GM12878 (cell line): ENCODE results near the gene AOPEP. TPM values are rescaled to one million over a fixed set of nuclear protein-coding genes. Genes with fewer than 3 reads are reported as not detected.

Experiments
- ATAC-seq: fragments of 200-7000 bp; cut with Tn5 transposase; 3 replicates; pipeline ENCODE4 v1.9.1; 2020; ENCODE audit warnings: mild to moderate bottlenecking, moderate library complexity
- BruUV-seq: library from RNA; stranded (reverse); fragments of 400-500 nt; replicated peaks from 2 replicates; lab custom pipeline; 2021; lab: Mats Ljungman, UMichigan
- CTCF ChIA-PET: fragments of 300-600 bp; sonication (Branson Sonifier 250); formaldehyde crosslinking; extraction: SDS; loops from one replicate; lab custom pipeline; 2021; ENCODE audit warnings: inconsistent platforms; lab: Yijun Ruan, JAX
- POLR2A ChIA-PET: fragments of 350-600 bp; formaldehyde crosslinking; extraction: SDS; loops from one replicate; lab custom pipeline; 2021; ENCODE audit warnings: inconsistent platforms; lab: Charles Lee
- RAD21 ChIA-PET: fragments of 300-600 bp; sonication (Branson Sonifier 250); formaldehyde crosslinking; loops from one replicate; lab custom pipeline; 2023; ENCODE audit warnings: antibody characterized with exemption; ENCODE audit not compliant: unreplicated experiment; lab: Charles Lee
- SMC1A ChIA-PET: fragments of 300-600 bp; sonication (Branson Sonifier 250); formaldehyde crosslinking; loops from one replicate; lab custom pipeline; 2023; ENCODE audit not compliant: unreplicated experiment, uncharacterized antibody; lab: Charles Lee
- DNase-seq: peaks from one replicate; pipeline ENCODE4 v3.0.0-alpha.2; 2011; ENCODE audit warnings: low read depth, low spot score
- FAIRE-seq: peaks from 3 replicates; lab custom pipeline; 2011; peaks lifted over from hg19 to GRCh38; lab: Jason Lieb, UNC
- H2AFZ ChIP-seq: 2 replicates; pipeline ENCODE4 v1.6.0; 2011; ENCODE audit warnings: low read depth, low read length, control low read depth; ENCODE audit not compliant: control insufficient read depth
- H3K27ac ChIP-seq: 2 replicates; pipeline ENCODE4 v1.5.1; 2011; ENCODE audit warnings: control low read depth; ENCODE audit not compliant: control insufficient read depth, insufficient read depth
- H3K27me3 ChIP-seq, 2 experiments: replicated peaks in 1 of 2; 2 replicates each; pipeline versions ENCODE4 v1.6.0 to v1.6.1; 2011; ENCODE audit warnings: low read length in 1 of 2; ENCODE audit not compliant: control insufficient read depth in 2 of 2, insufficient read depth in 2 of 2
- H3K36me3 ChIP-seq, 2 experiments: 2 replicates each; pipeline ENCODE4 v1.5.1; 2011; ENCODE audit warnings: low read length in 1 of 2; ENCODE audit not compliant: control insufficient read depth in 2 of 2, insufficient read depth in 2 of 2
- H3K4me1 ChIP-seq: 2 replicates; pipeline ENCODE4 v1.6.1; 2011; ENCODE audit warnings: mild to moderate bottlenecking, low read length, moderate library complexity, mixed read lengths; ENCODE audit not compliant: control insufficient read depth, insufficient read depth
- H3K4me2 ChIP-seq: 2 replicates; pipeline ENCODE4 v1.6.0; 2011; ENCODE audit warnings: control low read depth; ENCODE audit not compliant: control insufficient read depth, insufficient read depth
- H3K4me3 ChIP-seq: fragments of 200-600 bp; sonication (generic); 2 replicates; pipeline ENCODE4 v1.5.1; 2016
- H3K79me2 ChIP-seq: 2 replicates; pipeline ENCODE4 v1.6.0; 2011; ENCODE audit warnings: low read length; ENCODE audit not compliant: control insufficient read depth, insufficient read depth
- H3K9ac ChIP-seq: 2 replicates; pipeline ENCODE4 v1.8.0; 2011; ENCODE audit warnings: low read length, control low read depth, mixed read lengths; ENCODE audit not compliant: control insufficient read depth, insufficient read depth
- H3K9me3 ChIP-seq: replicated peaks from 3 replicates; pipeline ENCODE4 v1.5.1; 2011; ENCODE audit warnings: mild to moderate bottlenecking, low read length; ENCODE audit not compliant: control insufficient read depth, insufficient read depth
- H4K20me1 ChIP-seq: 2 replicates; pipeline ENCODE4 v1.6.0; 2011; ENCODE audit not compliant: control insufficient read depth, insufficient read depth
- CREB1 ChIP-seq: IDR thresholded peaks from 2 replicates; pipeline ENCODE4 v1.6.1; 2012; ENCODE audit warnings: low read depth, mild to moderate bottlenecking, inconsistent platforms
- ELK1 ChIP-seq: IDR thresholded peaks from 2 replicates; pipeline ENCODE4 v1.6.1; 2012; ENCODE audit warnings: low read depth, low read length, improper control_type of control experiment
- MXI1 ChIP-seq: fragments of 150-350 bp; IDR thresholded peaks from 2 replicates; pipeline ENCODE4 v1.6.1; 2011; ENCODE audit warnings: low read depth, mild to moderate bottlenecking, inconsistent platforms, low read length, improper control_type of control experiment
- NFIC ChIP-seq: IDR thresholded peaks from 2 replicates; pipeline ENCODE4 v1.6.1; 2012; ENCODE audit warnings: low read depth, mild to moderate bottlenecking, inconsistent platforms, low read length, moderate library complexity
- PML ChIP-seq: IDR thresholded peaks from 2 replicates; pipeline ENCODE4 v1.6.1; 2012; ENCODE audit warnings: low read length, inconsistent platforms
- RB1 ChIP-seq: fragments of 450-650 bp; formaldehyde crosslinking; IDR thresholded peaks from 2 replicates; pipeline ENCODE4 v1.6.1; 2017; ENCODE audit warnings: mild to moderate bottlenecking, borderline replicate concordance
- TCF7 ChIP-seq: IDR thresholded peaks from 2 replicates; pipeline ENCODE4 v1.6.1; 2014; ENCODE audit warnings: antibody characterized with exemption, borderline replicate concordance
- ZNF24 ChIP-seq: fragments of 450-650 bp; IDR thresholded peaks from 2 replicates; pipeline ENCODE4 v1.6.1; 2017; ENCODE audit warnings: antibody characterized with exemption, mild to moderate bottlenecking
- ZSCAN29 ChIP-seq: fragments of 450-650 bp; IDR thresholded peaks from 2 replicates; pipeline ENCODE4 v1.6.1; 2017; ENCODE audit warnings: mild to moderate bottlenecking, moderate library complexity
- WGBS: methylation state at CpG from one replicate; pipeline ENCODE4 v1.1.6; 2016; ENCODE audit warnings: low lambda C conversion rate; ENCODE audit not compliant: insufficient replicate concordance, insufficient coverage; ENCODE audit errors: missing lambda C conversion rate; 5-methylcytosine and 5-hydroxymethylcytosine counted together
- in situ Hi-C: fragments of 300-500 bp; cut with MboI; formaldehyde crosslinking; loops from 9 replicates; pipeline ENCODE4 v1.14.3; 2018; ENCODE audit warnings: mixed read lengths
- intact Hi-C: fragments of 100-400 bp; cut with micrococcal nuclease; formaldehyde crosslinking; loops from one replicate; pipeline ENCODE4 v1.14.2; 2022; ENCODE audit not compliant: unreplicated experiment
- polyA plus RNA-seq, 11 experiments: library from polyadenylated mRNA; depleted of rRNA in 4 of 11; unstranded in 6 of 11; stranded (reverse) in 5 of 11; fragments of >200 nt; fragmentation: Nextera tagmentation in 4 of 11; fragmentation: Illumina TruSeq in 1 of 11; extraction: Ambion mirVana in 4 of 11; extraction: Trizol in 1 of 11; gene quantifications; 1 replicate in 1 of 11; 2 replicates in 10 of 11; pipeline versions ENCODE4 v1.2.1 to v1.2.3, GENCODE V29; 2011 to 2016; ENCODE audit warnings: inconsistent platforms in 2 of 11, missing spikeins in 2 of 11, low read depth in 1 of 11
- total RNA-seq, 4 experiments: library from RNA; depleted of rRNA in 3 of 4; stranded (reverse); fragments of >200 nt in 3 of 4; fragmentation: Illumina TruSeq in 1 of 4; extraction: Trizol in 1 of 4; gene quantifications; 2 replicates each; pipeline versions ENCODE4 v1.2.1 to v1.2.3, GENCODE V29; 2013 to 2021

Gene AOPEP
- total and polyA plus RNA-seq, 10 of the 15 experiments (the other 5 are each of a cell fraction or from before 2014, with no cell fraction given), result 2.3 to 16.9 (median 10.1) TPM

- TF ChIP-seq ELK1, result no peak
- TF ChIP-seq ZNF24, result no peak
- no peak for TF ChIP-seq RB1
- no peak for TF ChIP-seq CREB1
- TF ChIP-seq MXI1, result no peak
- no peak for TF ChIP-seq TCF7
- no peak for TF ChIP-seq PML
These were observed 375.5 kb downstream of the AOPEP start (continued) for GRCh38 chr9:95102001-95102433.

GRCh38 chr9:95102572-95102971, 376.1 kb downstream of the AOPEP start:
- ChIA-PET SMC1A (no interaction called here), CTCF (interaction anchor here (1.3 kb wide), 1 partner anchor 26 kb away, joined by 5 read pairs; no protein-coding TSS in a partner anchor), RAD21 (no interaction called here), POLR2A (no interaction called here)
- no peak overlapping the region for H3K4me2 ChIP-seq
- H3K9ac ChIP-seq, result no peak overlapping the region
- H2AFZ ChIP-seq, result no peak overlapping the region
- ATAC-seq (no peak), FAIRE-seq (no peak), DNase-seq (no peak)
- H3K27me3 ChIP-seq, result no peaks in the 10 kb centered on the region
- in situ Hi-C loops (no loop called here), intact Hi-C loops (no loop called here)
- BruUV-seq, result no TSS peak
- H3K36me3 ChIP-seq, result no peaks in the 10 kb centered on the region; a peak in 1 of 4 replicates
- no peaks in the 10 kb centered on the region for H3K79me2 ChIP-seq
- no peaks in the 10 kb centered on the region; the same call in 1 of the 2 replicates for H4K20me1 ChIP-seq
- H3K27ac ChIP-seq, result no peak overlapping the region
- no peak overlapping the region for H3K4me3 ChIP-seq
- no peak for TF ChIP-seq NFIC
- no peak for TF ChIP-seq ZSCAN29
- no peaks in the 10 kb centered on the region for H3K4me1 ChIP-seq
- WGBS, result 95% methylated on average over 18 of the region's 18 CpGs
- H3K9me3 ChIP-seq, result no peaks in the 10 kb centered on the region
